Measurements from ENCODE around the gene FCRL5. TPM values are rescaled to one million over a fixed set of nuclear protein-coding genes. Genes with fewer than 3 reads are reported as not detected.

FCRL5 gene
- total RNA-seq, 1 experiment from 2014 or later = 0.93 TPM

- Histone ChIP-seq H3K4me2 (ENCODE audit: low read depth, low read length, poor library complexity, severe bottlenecking) (no peak overlapping the region), H3K79me2 (ENCODE audit: low read length) (no peaks in the 10 kb centered on the region), H3K4me3 (ENCODE audit: low read length) (no peak overlapping the region), H3K27me3 (ENCODE audit: low read length) (no peaks in the 10 kb centered on the region), H3K9ac (ENCODE audit: low read length) (no peak overlapping the region), H4K20me1 (ENCODE audit: insufficient read depth, low read depth, low read length) (no peaks in the 10 kb centered on the region), H2AFZ (ENCODE audit: low read length) (no peak overlapping the region), H3K9me2 (replicated peaks; ENCODE audit: insufficient read depth, low read length) (no peaks in the 10 kb centered on the region), H3K27ac (ENCODE audit: low read length) (no peak overlapping the region), H3K4me1 (ENCODE audit: low read length) (no peaks in the 10 kb centered on the region), H3K36me3 (ENCODE audit: insufficient read depth, low read length) (no peaks in the 10 kb centered on the region), H3K9me3 (ENCODE audit: low read length) (no peaks in the 10 kb centered on the region)
- DNase-seq = no peak
These were observed 32.9 kb downstream of the FCRL5 start for GRCh38 chr1:157519451-157519850.

GRCh38 chr1:157517016-157517415 is 35.3 kb downstream of the FCRL5 start:
- Histone ChIP-seq H3K9me2 (replicated peaks; ENCODE audit: insufficient read depth, low read length) (no peaks in the 10 kb centered on the region), H3K4me3 (ENCODE audit: low read length) (no peak overlapping the region), H3K36me3 (ENCODE audit: insufficient read depth, low read length) (no peaks in the 10 kb centered on the region), H3K27ac (ENCODE audit: low read length) (no peak overlapping the region), H3K9ac (ENCODE audit: low read length) (no peak overlapping the region), H2AFZ (ENCODE audit: low read length) (no peak overlapping the region), H3K4me2 (ENCODE audit: low read depth, low read length, poor library complexity, severe bottlenecking) (no peak overlapping the region), H4K20me1 (ENCODE audit: insufficient read depth, low read depth, low read length) (no peaks in the 10 kb centered on the region), H3K79me2 (ENCODE audit: low read length) (no peaks in the 10 kb centered on the region), H3K9me3 (ENCODE audit: low read length) (no peaks in the 10 kb centered on the region), H3K27me3 (ENCODE audit: low read length) (no peaks in the 10 kb centered on the region), H3K4me1 (ENCODE audit: low read length) (peaks cover 12% of the 10 kb centered on the region)
- no peak for DNase-seq

GRCh38 chr1:157515709-157516108 is 36.6 kb downstream of the FCRL5 start:
- Histone ChIP-seq H3K79me2 (ENCODE audit: low read length) (no peaks in the 10 kb centered on the region), H4K20me1 (ENCODE audit: insufficient read depth, low read depth, low read length) (no peaks in the 10 kb centered on the region), H2AFZ (ENCODE audit: low read length) (no peak overlapping the region), H3K36me3 (ENCODE audit: insufficient read depth, low read length) (no peaks in the 10 kb centered on the region), H3K4me2 (ENCODE audit: low read depth, low read length, poor library complexity, severe bottlenecking) (no peak overlapping the region), H3K27me3 (ENCODE audit: low read length) (no peaks in the 10 kb centered on the region), H3K9me2 (replicated peaks; ENCODE audit: insufficient read depth, low read length) (no peaks in the 10 kb centered on the region), H3K4me3 (ENCODE audit: low read length) (no peak overlapping the region), H3K4me1 (ENCODE audit: low read length) (peaks cover 25% of the 10 kb centered on the region), H3K9me3 (ENCODE audit: low read length) (no peaks in the 10 kb centered on the region), H3K27ac (ENCODE audit: low read length) (no peak overlapping the region), H3K9ac (ENCODE audit: low read length) (no peak overlapping the region)
- no peak for DNase-seq

GRCh38 chr1:157515141-157515540 is 37.2 kb downstream of the FCRL5 start:
- Histone ChIP-seq H3K4me2 (ENCODE audit: low read depth, low read length, poor library complexity, severe bottlenecking) (no peak overlapping the region), H3K27me3 (ENCODE audit: low read length) (no peaks in the 10 kb centered on the region), H4K20me1 (ENCODE audit: insufficient read depth, low read depth, low read length) (no peaks in the 10 kb centered on the region), H2AFZ (ENCODE audit: low read length) (no peak overlapping the region), H3K9me3 (ENCODE audit: low read length) (no peaks in the 10 kb centered on the region), H3K27ac (ENCODE audit: low read length) (no peak overlapping the region), H3K79me2 (ENCODE audit: low read length) (no peaks in the 10 kb centered on the region), H3K9ac (ENCODE audit: low read length) (no peak overlapping the region), H3K4me1 (ENCODE audit: low read length) (peaks cover 30% of the 10 kb centered on the region), H3K9me2 (replicated peaks; ENCODE audit: insufficient read depth, low read length) (no peaks in the 10 kb centered on the region), H3K36me3 (ENCODE audit: insufficient read depth, low read length) (no peaks in the 10 kb centered on the region), H3K4me3 (ENCODE audit: low read length) (no peak overlapping the region)
- no peak for DNase-seq

GRCh38 chr1:157512036-157512969 is 40.0 kb downstream of the FCRL5 start:
- H3K36me3 ChIP-seq (ENCODE audit: insufficient read depth, low read length) = no peaks in the 10 kb centered on the region
- H3K27me3 ChIP-seq (ENCODE audit: low read length) = no peaks in the 10 kb centered on the region
- H3K4me3 ChIP-seq (ENCODE audit: low read length) = peak overlapping the region; percentile 10; the same call in 1 of the 2 replicates
- H3K9ac ChIP-seq (ENCODE audit: low read length) = peak overlapping the region; percentile 40; the same call in 1 of the 2 replicates
- H3K4me1 ChIP-seq (ENCODE audit: low read length) = peaks cover 30% of the 10 kb centered on the region
- peak overlapping the region; percentile 63 for H3K27ac ChIP-seq (ENCODE audit: low read length)
- DNase-seq = peak; percentile 70
- no peaks in the 10 kb centered on the region for H4K20me1 ChIP-seq (ENCODE audit: insufficient read depth, low read depth, low read length)
- peak overlapping the region; percentile 47 for H3K4me2 ChIP-seq (ENCODE audit: low read depth, low read length, poor library complexity, severe bottlenecking)
- no peaks in the 10 kb centered on the region for H3K79me2 ChIP-seq (ENCODE audit: low read length)
- no peak overlapping the region for H2AFZ ChIP-seq (ENCODE audit: low read length)
- no peaks in the 10 kb centered on the region for H3K9me3 ChIP-seq (ENCODE audit: low read length)
- no peaks in the 10 kb centered on the region for H3K9me2 ChIP-seq (replicated peaks; ENCODE audit: insufficient read depth, low read length)

GRCh38 chr1:157509546-157510232 is 42.6 kb downstream of the FCRL5 start:
- no peaks in the 10 kb centered on the region for H3K27me3 ChIP-seq (ENCODE audit: low read length)
- no peaks in the 10 kb centered on the region for H3K36me3 ChIP-seq (ENCODE audit: insufficient read depth, low read length)
- H2AFZ ChIP-seq (ENCODE audit: low read length) = no peak overlapping the region
- no peak overlapping the region for H3K4me2 ChIP-seq (ENCODE audit: low read depth, low read length, poor library complexity, severe bottlenecking)
- no peak overlapping the region for H3K9ac ChIP-seq (ENCODE audit: low read length)
- no peaks in the 10 kb centered on the region for H4K20me1 ChIP-seq (ENCODE audit: insufficient read depth, low read depth, low read length)
- no peak overlapping the region for H3K4me3 ChIP-seq (ENCODE audit: low read length)
- DNase-seq = no peak
- H3K27ac ChIP-seq (ENCODE audit: low read length) = no peak overlapping the region
- peaks cover 49% of the 10 kb centered on the region for H3K4me1 ChIP-seq (ENCODE audit: low read length)
- H3K79me2 ChIP-seq (ENCODE audit: low read length) = no peaks in the 10 kb centered on the region
- H3K9me2 ChIP-seq (replicated peaks; ENCODE audit: insufficient read depth, low read length) = no peaks in the 10 kb centered on the region
- no peaks in the 10 kb centered on the region for H3K9me3 ChIP-seq (ENCODE audit: low read length)

- peaks cover 25% of the 10 kb centered on the region for H3K4me1 ChIP-seq (ENCODE audit: low read length)
- H3K79me2 ChIP-seq (ENCODE audit: low read length) = no peaks in the 10 kb centered on the region
- no peaks in the 10 kb centered on the region for H3K36me3 ChIP-seq (ENCODE audit: insufficient read depth, low read length)
- no peaks in the 10 kb centered on the region for H3K27me3 ChIP-seq (ENCODE audit: low read length)
- no peaks in the 10 kb centered on the region for H4K20me1 ChIP-seq (ENCODE audit: insufficient read depth, low read depth, low read length)
- peak; percentile 89 for DNase-seq
- no peaks in the 10 kb centered on the region for H3K9me3 ChIP-seq (ENCODE audit: low read length)
- H3K4me3 ChIP-seq (ENCODE audit: low read length) = peak overlapping the region; percentile 31; the same call in 1 of the 2 replicates
- H3K9ac ChIP-seq (ENCODE audit: low read length) = peak overlapping the region; percentile 53
- H3K9me2 ChIP-seq (replicated peaks; ENCODE audit: insufficient read depth, low read length) = no peaks in the 10 kb centered on the region
- H3K4me2 ChIP-seq (ENCODE audit: low read depth, low read length, poor library complexity, severe bottlenecking) = peak overlapping the region; percentile 60
- H2AFZ ChIP-seq (ENCODE audit: low read length) = peak overlapping the region; percentile 32; the same call in 1 of the 2 replicates
- no peak overlapping the region for H3K27ac ChIP-seq (ENCODE audit: low read length)
These were observed 46.6 kb downstream of the FCRL5 start for GRCh38 chr1:157505481-157506272.
